ENCODE results near the gene SIN3A. TPM values are rescaled to one million over a fixed set of nuclear protein-coding genes. Genes with fewer than 3 reads are reported as not detected.
A peak's percentile ranks its signal among the peaks of the same experiment; 100 is the strongest.
"Not testable (repeated sequence)": the region's sequence is repeated elsewhere in the genome, so short reads cannot be mapped to it uniquely, and the experiment has no call there.

Gene SIN3A
- total and polyA plus RNA-seq, 10 donors, result 8.2 to 90.2 (median 79.7) TPM

- no peak overlapping the region for H3K4me3 ChIP-seq
- TF ChIP-seq POLR2AphosphoS5 (IDR thresholded peaks at IDR 0.05) (no peak), POLR2A (IDR thresholded peaks at IDR 0.05) (no peak), CTCF (IDR thresholded peaks at IDR 0.05 in 8 of 11, conservative IDR thresholded peaks at IDR 0.05 in 3 of 11) (no peak)
- intact Hi-C loops (cut with DNase I; ENCODE audit: low total_unique reads), result no loop called here
- H3K36me3 ChIP-seq, result peaks cover 0 to 100% (median 97%) of the 10 kb centered on the region in 6 donors
- no peaks in the 10 kb centered on the region for H3K27me3 ChIP-seq (replicated peaks in 1 of 7)
- H3K27ac ChIP-seq, result no peak overlapping the region
- no peaks in the 10 kb centered on the region for H3K4me1 ChIP-seq
- 89 to 97% (median 94%) methylated on average over 2 of the region's 2 CpGs for WGBS, 5 donors
- no peak for DNase-seq
- no peaks in the 10 kb centered on the region for H3K9me3 ChIP-seq
Observed at GRCh38 chr15:75397494-75397893, 54.0 kb downstream of the SIN3A start.

- DNase-seq, result no peak
- Histone ChIP-seq H3K4me3 (no peak overlapping the region), H3K27me3 (replicated peaks in 1 of 7) (no peaks in the 10 kb centered on the region), H3K36me3 (peaks cover 0 to 100% (median 90%) of the 10 kb centered on the region in 6 donors), H3K27ac (no peak overlapping the region), H3K9me3 (no peaks in the 10 kb centered on the region), H3K4me1 (peaks cover 0 to 15% (median 3%) of the 10 kb centered on the region in 6 donors)
- WGBS, 5 donors, result 94 to 100% (median 96%) methylated on average over 1 of the region's 1 CpG
- no peak for TF ChIP-seq POLR2A (IDR thresholded peaks at IDR 0.05)
- TF ChIP-seq CTCF (IDR thresholded peaks at IDR 0.05 in 8 of 11, conservative IDR thresholded peaks at IDR 0.05 in 3 of 11), result no peak
- no peak for TF ChIP-seq POLR2AphosphoS5 (IDR thresholded peaks at IDR 0.05)
- intact Hi-C loops (cut with DNase I; ENCODE audit: low total_unique reads), result no loop called here
Observed at GRCh38 chr15:75389791-75390382, 61.6 kb downstream of the SIN3A start.

- 95 to 98% (median 97%) methylated on average over 5 of the region's 5 CpGs for WGBS, 5 donors
- H3K27ac ChIP-seq; H3K4me3 ChIP-seq; H3K27me3 ChIP-seq (replicated peaks in 1 of 7); H3K9me3 ChIP-seq; DNase-seq; intact Hi-C loops (cut with DNase I; ENCODE audit: low total_unique reads): not testable (repeated sequence)
- peaks cover 0 to 100% (median 85%) of the 10 kb centered on the region in 6 donors for H3K36me3 ChIP-seq
- H3K4me1 ChIP-seq, result peaks cover 0 to 36% (median 6%) of the 10 kb centered on the region in 6 donors
Observed at GRCh38 chr15:75383986-75384385, 67.5 kb downstream of the SIN3A start.

- TF ChIP-seq POLR2AphosphoS5 (IDR thresholded peaks at IDR 0.05) (no peak), CTCF (IDR thresholded peaks at IDR 0.05 in 8 of 11, conservative IDR thresholded peaks at IDR 0.05 in 3 of 11) (no peak), POLR2A (IDR thresholded peaks at IDR 0.05) (no peak)
- peak overlapping the region in 3 of 8 donors; percentile 26 to 45 (median 40) for H3K27ac ChIP-seq
- no peaks in the 10 kb centered on the region for H3K27me3 ChIP-seq (replicated peaks in 1 of 7)
- H3K36me3 ChIP-seq, result peaks cover 0 to 100% (median 81%) of the 10 kb centered on the region in 6 donors
- H3K9me3 ChIP-seq, result no peaks in the 10 kb centered on the region
- peaks cover 0 to 24% (median 1%) of the 10 kb centered on the region in 6 donors for H3K4me1 ChIP-seq
- intact Hi-C loops (cut with DNase I; ENCODE audit: low total_unique reads), result no loop called here
- DNase-seq, result no peak
- 73 to 85% (median 84%) methylated on average over 4 of the region's 4 CpGs for WGBS, 5 donors
- no peak overlapping the region for H3K4me3 ChIP-seq
Observed at GRCh38 chr15:75380773-75381172, 70.7 kb downstream of the SIN3A start.

Measured in spleen (tissue), 11 donors.